HCT116 (cell line): Measurements from ENCODE around the gene FOXN3. TPM values are rescaled to one million over a fixed set of nuclear protein-coding genes. Genes with fewer than 3 reads are reported as not detected.

Experiments used
- ATAC-seq: fragments of 200-7000 bp; cut with Tn5 transposase; 2 replicates; pipeline ENCODE4 v1.9.1; 2020; ENCODE audit warnings: mild to moderate bottlenecking, moderate library complexity
- BruUV-seq: library from RNA; stranded (reverse); fragments of 400-500 nt; replicated peaks from 2 replicates; lab custom pipeline; 2021; lab: Mats Ljungman, UMichigan
- CTCF ChIA-PET: fragments of 300-600 bp; sonication (Branson Sonifier 250); formaldehyde crosslinking; loops from one replicate; lab custom pipeline; 2021; ENCODE audit warnings: antibody characterized with exemption; lab: Charles Lee
- POLR2A ChIA-PET: fragments of 300-600, 350-600 bp; sonication (Branson Sonifier 250); formaldehyde crosslinking; loops from one replicate; lab custom pipeline; 2021; ENCODE audit warnings: antibody characterized with exemption; lab: Charles Lee
- RAD21 ChIA-PET, 2 experiments: fragments of 300-600 bp; sonication (Branson Sonifier 250); formaldehyde crosslinking; loops; one replicate each; lab custom pipeline; 2023; ENCODE audit warnings: low total read pairs in 2 of 2; ENCODE audit not compliant: uncharacterized antibody in 2 of 2, unreplicated experiment in 2 of 2, low non-redundant PET in 1 of 2; lab: Charles Lee
- DNase-seq: peaks from one replicate; pipeline ENCODE4 v3.0.0-alpha.2; 2010; ENCODE audit warnings: low read depth, low spot score
- H2AFZ ChIP-seq: fragments of 200-600 bp; shearing (Covaris generic), sonication (generic); 2 replicates; pipeline ENCODE4 v1.6.1; 2017; ENCODE audit warnings: low read depth, mixed run types, mixed read lengths, antibody characterized with exemption, low read length; ENCODE audit not compliant: poor library complexity, severe bottlenecking
- H3K27ac ChIP-seq: 2 replicates; pipeline ENCODE4 v1.5.1; 2012; ENCODE audit warnings: low read depth, low read length
- H3K27me3 ChIP-seq: fragments of 200-600 bp; sonication (generic); 2 replicates; pipeline ENCODE4 v1.6.1; 2016; ENCODE audit warnings: mixed run types, low read length, mixed read lengths; ENCODE audit not compliant: insufficient read depth
- H3K36me3 ChIP-seq, 2 experiments: fragments of 200-500 bp in 1 of 2; fragments of 200-600 bp in 1 of 2; sonication (Bioruptor generic) in 1 of 2; sonication (generic) in 1 of 2; 2 replicates each; pipeline versions ENCODE4 v1.5.1 to v1.6.1; 2014 to 2016; ENCODE audit warnings: low read length in 2 of 2, inconsistent platforms in 1 of 2, mixed read lengths in 1 of 2, mixed run types in 1 of 2; ENCODE audit not compliant: insufficient read depth in 2 of 2, control insufficient read depth in 1 of 2
- H3K4me1 ChIP-seq, 2 experiments: fragments of 200-600 bp in 1 of 2; sonication (generic) in 1 of 2; 2 replicates each; pipeline versions ENCODE4 v1.5.1 to v1.6.1; 2012 to 2017; ENCODE audit warnings: low read length in 2 of 2, inconsistent platforms in 1 of 2, mild to moderate bottlenecking in 1 of 2, mixed read lengths in 1 of 2, mixed run types in 1 of 2, moderate library complexity in 1 of 2; ENCODE audit not compliant: insufficient read depth in 2 of 2, control insufficient read depth in 1 of 2
- H3K4me2 ChIP-seq: fragments of 200-600 bp; sonication (generic); 2 replicates; pipeline ENCODE4 v1.6.1; 2017; ENCODE audit warnings: mixed run types, low read length, mixed read lengths
- H3K4me3 ChIP-seq, 2 experiments: fragments of 200-600 bp in 1 of 2; sonication (generic) in 1 of 2; replicated peaks in 1 of 2; 2 replicates each; pipeline ENCODE4 v1.5.1; 2011 to 2016; ENCODE audit warnings: low read length in 2 of 2, control low read depth in 1 of 2, low read depth in 1 of 2, mild to moderate bottlenecking in 1 of 2, mixed read lengths in 1 of 2, mixed run types in 1 of 2
- H3K79me2 ChIP-seq: fragments of 200-600 bp; sonication (generic); 2 replicates; pipeline ENCODE4 v1.6.1; 2017; ENCODE audit warnings: mild to moderate bottlenecking, mixed run types, low read length, moderate library complexity, mixed read lengths; ENCODE audit not compliant: insufficient read depth
- H3K9ac ChIP-seq: fragments of 200-600 bp; sonication (generic); 2 replicates; pipeline ENCODE4 v1.6.1; 2016; ENCODE audit warnings: low read length, mixed read lengths
- H3K9me2 ChIP-seq: fragments of 200-600 bp; sonication (generic), shearing (Covaris generic); 2 replicates; pipeline ENCODE4 v1.6.1; 2017; ENCODE audit warnings: mixed run types, mild to moderate bottlenecking, moderate library complexity; ENCODE audit not compliant: insufficient read depth
- H3K9me3 ChIP-seq, 2 experiments: fragments of 200-500 bp in 1 of 2; fragments of 200-600 bp in 1 of 2; sonication (Bioruptor generic) in 1 of 2; sonication (generic) in 1 of 2; 2 replicates each; pipeline ENCODE4 v1.6.1; 2014 to 2017; ENCODE audit warnings: low read length in 2 of 2, mixed read lengths in 2 of 2, inconsistent platforms in 1 of 2, low read depth in 1 of 2, mild to moderate bottlenecking in 1 of 2, mixed run types in 1 of 2, moderate library complexity in 1 of 2; ENCODE audit not compliant: control insufficient read depth in 1 of 2, insufficient read depth in 1 of 2
- H4K20me1 ChIP-seq: fragments of 200-600 bp; sonication (generic), shearing (Covaris generic); 2 replicates; pipeline ENCODE4 v1.6.1; 2017; ENCODE audit warnings: mixed run types, mild to moderate bottlenecking, moderate library complexity; ENCODE audit not compliant: insufficient read depth
- CBX3 ChIP-seq: IDR thresholded peaks from 2 replicates; pipeline ENCODE4 v1.6.1; 2012; ENCODE audit warnings: low read depth
- CEBPB ChIP-seq: IDR thresholded peaks from 2 replicates; pipeline ENCODE4 v1.6.1; 2012; ENCODE audit warnings: low read depth
- SRF ChIP-seq: IDR thresholded peaks from 2 replicates; pipeline ENCODE4 v1.6.1; 2012; ENCODE audit warnings: low read depth
- TCF7L2 ChIP-seq: IDR thresholded peaks from 2 replicates; pipeline ENCODE4 v1.7.0; 2011; ENCODE audit warnings: borderline replicate concordance, inconsistent platforms; ENCODE audit not compliant: insufficient read depth, insufficient read length; ENCODE audit errors: extremely low read depth
- YY1 ChIP-seq: IDR thresholded peaks from 2 replicates; pipeline ENCODE4 v1.6.1; 2011; ENCODE audit warnings: low read length, low read depth, moderate library complexity, mild to moderate bottlenecking; ENCODE audit not compliant: insufficient replicate concordance; ENCODE audit errors: extremely low read depth
- intact Hi-C: fragments of 100-400 bp; cut with micrococcal nuclease; formaldehyde crosslinking; loops from 2 replicates; pipeline ENCODE4 v1.10.0; 2022
- total RNA-seq: library from RNA; stranded (reverse); gene quantifications from one replicate; pipeline ENCODE4 v1.2.1, GENCODE V29; 2021; ENCODE audit not compliant: unreplicated experiment
- TF ChIP-seq, protein P1 (sequence below), 3 experiments: fragments of 200-600 bp in 1 of 3; sonication (generic) in 1 of 3; IDR thresholded peaks in 2 of 3; conservative IDR thresholded peaks in 1 of 3; 2 replicates each; pipeline ENCODE4 v1.5.1; 2012 to 2017; ENCODE audit warnings: low read depth in 2 of 3, low read length in 2 of 3, antibody characterized with exemption in 1 of 3, borderline replicate concordance in 1 of 3, control low read depth in 1 of 3, mild to moderate bottlenecking in 1 of 3, mixed read lengths in 1 of 3, mixed run types in 1 of 3, moderate library complexity in 1 of 3; ENCODE audit not compliant: insufficient read depth in 1 of 3
- TF ChIP-seq, protein P2 (sequence below): IDR thresholded peaks from 2 replicates; pipeline ENCODE4 v1.6.1; 2012; ENCODE audit warnings: low read depth

The FOXN3 gene
- total RNA-seq, 1 experiment from 2014 or later: 20.0 TPM

DNA sequence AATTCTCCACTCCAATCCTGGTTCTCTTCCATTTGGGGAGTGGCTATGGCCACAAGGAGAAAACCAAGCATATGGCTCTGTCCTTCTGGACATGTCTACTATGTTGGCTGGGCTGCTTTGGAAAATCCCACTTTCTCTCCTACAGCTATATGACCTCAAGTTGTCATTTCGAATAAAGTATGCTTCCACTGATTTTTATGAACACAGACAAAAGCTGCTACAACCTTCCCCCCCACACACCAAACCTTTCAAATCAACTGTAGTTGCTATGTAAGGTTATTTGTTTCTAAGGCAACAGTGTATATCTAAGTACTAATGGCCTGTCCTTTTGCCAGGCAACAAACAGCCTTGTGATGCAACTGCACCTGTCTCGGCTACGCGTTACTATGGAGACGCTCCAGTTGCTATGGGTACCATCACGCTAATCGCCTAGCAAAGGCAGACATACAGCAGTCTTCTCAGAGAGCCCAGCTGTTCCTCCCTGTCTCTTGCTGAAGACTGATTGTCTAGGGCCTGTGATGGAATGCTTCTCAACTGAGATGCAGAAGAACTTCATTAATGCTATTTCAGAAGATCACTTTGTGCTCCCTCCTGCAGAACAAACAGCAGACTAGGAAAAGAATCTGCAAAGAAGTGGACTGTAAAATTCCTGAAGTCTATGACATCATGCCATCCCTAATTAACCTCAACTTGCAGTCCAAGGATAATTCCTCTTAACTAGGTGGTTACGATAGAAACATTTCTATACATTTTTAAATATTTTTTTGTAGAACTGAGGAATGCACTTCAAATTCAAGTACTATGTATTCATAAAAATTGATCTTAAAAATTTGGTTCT, 67.6 kb downstream of the FOXN3 start:
- intact Hi-C loops: no loop called here
- RAD21 ChIA-PET: no interaction called here
- no peak for TF ChIP-seq TCF7L2
- TF ChIP-seq CEBPB: no peak
- no peak for TF ChIP-seq SRF
- TF ChIP-seq, protein P1, sequence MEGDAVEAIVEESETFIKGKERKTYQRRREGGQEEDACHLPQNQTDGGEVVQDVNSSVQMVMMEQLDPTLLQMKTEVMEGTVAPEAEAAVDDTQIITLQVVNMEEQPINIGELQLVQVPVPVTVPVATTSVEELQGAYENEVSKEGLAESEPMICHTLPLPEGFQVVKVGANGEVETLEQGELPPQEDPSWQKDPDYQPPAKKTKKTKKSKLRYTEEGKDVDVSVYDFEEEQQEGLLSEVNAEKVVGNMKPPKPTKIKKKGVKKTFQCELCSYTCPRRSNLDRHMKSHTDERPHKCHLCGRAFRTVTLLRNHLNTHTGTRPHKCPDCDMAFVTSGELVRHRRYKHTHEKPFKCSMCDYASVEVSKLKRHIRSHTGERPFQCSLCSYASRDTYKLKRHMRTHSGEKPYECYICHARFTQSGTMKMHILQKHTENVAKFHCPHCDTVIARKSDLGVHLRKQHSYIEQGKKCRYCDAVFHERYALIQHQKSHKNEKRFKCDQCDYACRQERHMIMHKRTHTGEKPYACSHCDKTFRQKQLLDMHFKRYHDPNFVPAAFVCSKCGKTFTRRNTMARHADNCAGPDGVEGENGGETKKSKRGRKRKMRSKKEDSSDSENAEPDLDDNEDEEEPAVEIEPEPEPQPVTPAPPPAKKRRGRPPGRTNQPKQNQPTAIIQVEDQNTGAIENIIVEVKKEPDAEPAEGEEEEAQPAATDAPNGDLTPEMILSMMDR (IDR thresholded peaks at IDR 0.05 in 2 of 3, conservative IDR thresholded peaks at IDR 0.05 in 1 of 3; ENCODE audit: borderline replicate concordance in 1 of 3, insufficient read depth in 1 of 3, low read depth in 2 of 3, low read length in 2 of 3): no peak
- no peak for TF ChIP-seq CBX3
- no peak for TF ChIP-seq YY1
- TF ChIP-seq, protein P2, sequence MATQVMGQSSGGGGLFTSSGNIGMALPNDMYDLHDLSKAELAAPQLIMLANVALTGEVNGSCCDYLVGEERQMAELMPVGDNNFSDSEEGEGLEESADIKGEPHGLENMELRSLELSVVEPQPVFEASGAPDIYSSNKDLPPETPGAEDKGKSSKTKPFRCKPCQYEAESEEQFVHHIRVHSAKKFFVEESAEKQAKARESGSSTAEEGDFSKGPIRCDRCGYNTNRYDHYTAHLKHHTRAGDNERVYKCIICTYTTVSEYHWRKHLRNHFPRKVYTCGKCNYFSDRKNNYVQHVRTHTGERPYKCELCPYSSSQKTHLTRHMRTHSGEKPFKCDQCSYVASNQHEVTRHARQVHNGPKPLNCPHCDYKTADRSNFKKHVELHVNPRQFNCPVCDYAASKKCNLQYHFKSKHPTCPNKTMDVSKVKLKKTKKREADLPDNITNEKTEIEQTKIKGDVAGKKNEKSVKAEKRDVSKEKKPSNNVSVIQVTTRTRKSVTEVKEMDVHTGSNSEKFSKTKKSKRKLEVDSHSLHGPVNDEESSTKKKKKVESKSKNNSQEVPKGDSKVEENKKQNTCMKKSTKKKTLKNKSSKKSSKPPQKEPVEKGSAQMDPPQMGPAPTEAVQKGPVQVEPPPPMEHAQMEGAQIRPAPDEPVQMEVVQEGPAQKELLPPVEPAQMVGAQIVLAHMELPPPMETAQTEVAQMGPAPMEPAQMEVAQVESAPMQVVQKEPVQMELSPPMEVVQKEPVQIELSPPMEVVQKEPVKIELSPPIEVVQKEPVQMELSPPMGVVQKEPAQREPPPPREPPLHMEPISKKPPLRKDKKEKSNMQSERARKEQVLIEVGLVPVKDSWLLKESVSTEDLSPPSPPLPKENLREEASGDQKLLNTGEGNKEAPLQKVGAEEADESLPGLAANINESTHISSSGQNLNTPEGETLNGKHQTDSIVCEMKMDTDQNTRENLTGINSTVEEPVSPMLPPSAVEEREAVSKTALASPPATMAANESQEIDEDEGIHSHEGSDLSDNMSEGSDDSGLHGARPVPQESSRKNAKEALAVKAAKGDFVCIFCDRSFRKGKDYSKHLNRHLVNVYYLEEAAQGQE: no peak
- no peaks in the 10 kb centered on the region for H3K9me2 ChIP-seq
- no peak overlapping the region for H3K27ac ChIP-seq
- no peaks in the 10 kb centered on the region for H3K9me3 ChIP-seq
- H3K9ac ChIP-seq: no peak overlapping the region
- CTCF ChIA-PET: no interaction called here
- no peaks in the 10 kb centered on the region; the same call in 1 of the 2 replicates for H4K20me1 ChIP-seq
- no peak overlapping the region for H3K4me2 ChIP-seq
- no TSS peak for BruUV-seq
- H3K4me3 ChIP-seq: no peak overlapping the region
- no peaks in the 10 kb centered on the region for H3K79me2 ChIP-seq
- POLR2A ChIA-PET: no interaction called here
- no peak overlapping the region for H2AFZ ChIP-seq
- DNase-seq (no peak), ATAC-seq (no peak)
- H3K27me3 ChIP-seq: no peaks in the 10 kb centered on the region
- H3K36me3 ChIP-seq: no peaks in the 10 kb centered on the region
- no peaks in the 10 kb centered on the region for H3K4me1 ChIP-seq
